Ascending aorta (tissue), 2 donors: ENCODE data around the gene GGNBP2. TPM values are rescaled to one million over a fixed set of nuclear protein-coding genes. Genes with fewer than 3 reads are reported as not detected.
A peak's percentile ranks its signal among the peaks of the same experiment; 100 is the strongest.

Experiments
- DNase-seq, 2 donors: peaks; one replicate each; pipeline ENCODE4 v3.0.0-alpha.2; 2019; ENCODE audit warnings: low spot score in 2 of 2
- H3K27ac ChIP-seq, 2 donors: fragments of 200-600 bp; sonication (generic); one replicate each; pipeline ENCODE4 v1.5.1; 2016 to 2017; ENCODE audit warnings: mild to moderate bottlenecking in 1 of 2
- H3K27me3 ChIP-seq: fragments of 200-600 bp; sonication (generic); one replicate; pipeline ENCODE4 v1.5.1; 2017
- H3K36me3 ChIP-seq, 2 donors: fragments of 200-600 bp; sonication (generic); one replicate each; pipeline ENCODE4 v1.5.1; 2016
- H3K4me1 ChIP-seq, 2 donors: fragments of 200-600 bp; sonication (generic); one replicate each; pipeline ENCODE4 v1.5.1; 2016 to 2017; ENCODE audit warnings: mild to moderate bottlenecking in 1 of 2
- H3K4me3 ChIP-seq, 2 donors: fragments of 200-600 bp; sonication (generic); one replicate each; pipeline ENCODE4 v1.5.1; 2016 to 2017; ENCODE audit warnings: mild to moderate bottlenecking in 1 of 2
- H3K9me3 ChIP-seq, 2 donors: fragments of 200-600 bp; sonication (generic); one replicate each; pipeline ENCODE4 v1.5.1; 2016
- intact Hi-C: fragments of 100-400 bp; cut with DNase I; formaldehyde crosslinking; loops from one replicate; pipeline ENCODE4 v1.15.1; 2023
- total RNA-seq: library from RNA; depleted of rRNA; stranded (reverse); fragments of >200 nt; gene quantifications from one replicate; pipeline ENCODE4 v1.1.0, GENCODE V29; 2016
- TF ChIP-seq, protein P1 (sequence below), 3 experiments: fragments of 200-600 bp in 2 of 3; fragments of 450-650 bp in 1 of 3; sonication (generic) in 2 of 3; IDR thresholded peaks; one replicate each; pipeline ENCODE4 v1.5.1; 2016 to 2019; ENCODE audit warnings: antibody characterized with exemption in 3 of 3, mild to moderate bottlenecking in 1 of 3, moderate library complexity in 1 of 3

GGNBP2 gene
- total RNA-seq, 1 donor from 2014 or later, result 26.5 TPM

GRCh38 chr17:36608280-36608679 lies 63.6 kb downstream of the GGNBP2 start:
- H3K4me1 ChIP-seq, result peaks cover 0 to 4% of the 10 kb centered on the region in 2 donors
- no peak overlapping the region for H3K27ac ChIP-seq
- H3K36me3 ChIP-seq, result no peaks in the 10 kb centered on the region
- DNase-seq, result no peak
- H3K9me3 ChIP-seq, result no peaks in the 10 kb centered on the region
- no peak overlapping the region for H3K4me3 ChIP-seq
- TF ChIP-seq, protein P1, sequence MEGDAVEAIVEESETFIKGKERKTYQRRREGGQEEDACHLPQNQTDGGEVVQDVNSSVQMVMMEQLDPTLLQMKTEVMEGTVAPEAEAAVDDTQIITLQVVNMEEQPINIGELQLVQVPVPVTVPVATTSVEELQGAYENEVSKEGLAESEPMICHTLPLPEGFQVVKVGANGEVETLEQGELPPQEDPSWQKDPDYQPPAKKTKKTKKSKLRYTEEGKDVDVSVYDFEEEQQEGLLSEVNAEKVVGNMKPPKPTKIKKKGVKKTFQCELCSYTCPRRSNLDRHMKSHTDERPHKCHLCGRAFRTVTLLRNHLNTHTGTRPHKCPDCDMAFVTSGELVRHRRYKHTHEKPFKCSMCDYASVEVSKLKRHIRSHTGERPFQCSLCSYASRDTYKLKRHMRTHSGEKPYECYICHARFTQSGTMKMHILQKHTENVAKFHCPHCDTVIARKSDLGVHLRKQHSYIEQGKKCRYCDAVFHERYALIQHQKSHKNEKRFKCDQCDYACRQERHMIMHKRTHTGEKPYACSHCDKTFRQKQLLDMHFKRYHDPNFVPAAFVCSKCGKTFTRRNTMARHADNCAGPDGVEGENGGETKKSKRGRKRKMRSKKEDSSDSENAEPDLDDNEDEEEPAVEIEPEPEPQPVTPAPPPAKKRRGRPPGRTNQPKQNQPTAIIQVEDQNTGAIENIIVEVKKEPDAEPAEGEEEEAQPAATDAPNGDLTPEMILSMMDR (IDR thresholded peaks at IDR 0.05), result no peak
- intact Hi-C loops, result no loop called here
- no peaks in the 10 kb centered on the region for H3K27me3 ChIP-seq

GRCh38 chr17:36608794-36609497 lies 64.2 kb downstream of the GGNBP2 start:
- no peak for DNase-seq
- TF ChIP-seq, protein P1 (IDR thresholded peaks at IDR 0.05), result peak; percentile 3 to 43 (median 20)
- intact Hi-C loops, result no loop called here
- Histone ChIP-seq H3K27ac (no peak overlapping the region), H3K36me3 (no peaks in the 10 kb centered on the region), H3K4me1 (peaks cover 0 to 3% of the 10 kb centered on the region in 2 donors), H3K27me3 (no peaks in the 10 kb centered on the region), H3K4me3 (no peak overlapping the region), H3K9me3 (no peaks in the 10 kb centered on the region)

DNA sequence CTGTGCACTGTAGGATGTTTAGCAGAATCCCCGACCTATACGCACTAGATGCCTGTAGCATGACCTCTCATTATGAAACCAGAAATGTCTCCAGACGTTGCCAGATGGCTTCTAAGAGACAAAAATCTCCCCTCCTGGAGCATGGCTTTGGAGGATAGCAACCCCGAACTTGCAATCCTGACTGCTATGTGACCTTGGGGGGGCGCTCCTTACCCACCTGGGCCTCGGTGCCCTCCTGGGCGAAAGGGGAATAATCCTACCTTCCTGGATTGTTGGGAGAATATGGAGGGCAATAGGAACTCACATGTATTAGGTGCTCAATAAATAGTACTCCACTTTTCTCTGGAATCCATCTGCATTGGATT lies 64.8 kb downstream of the GGNBP2 start:
- H3K9me3 ChIP-seq, result no peaks in the 10 kb centered on the region
- DNase-seq, result no peak
- H3K4me3 ChIP-seq, result no peak overlapping the region
- no peak overlapping the region for H3K27ac ChIP-seq
- H3K27me3 ChIP-seq, result no peaks in the 10 kb centered on the region
- intact Hi-C loops, result no loop called here
- TF ChIP-seq, protein P1 (IDR thresholded peaks at IDR 0.05), result no peak
- H3K36me3 ChIP-seq, result no peaks in the 10 kb centered on the region
- H3K4me1 ChIP-seq, result peaks cover 0 to 3% of the 10 kb centered on the region in 2 donors

DNA sequence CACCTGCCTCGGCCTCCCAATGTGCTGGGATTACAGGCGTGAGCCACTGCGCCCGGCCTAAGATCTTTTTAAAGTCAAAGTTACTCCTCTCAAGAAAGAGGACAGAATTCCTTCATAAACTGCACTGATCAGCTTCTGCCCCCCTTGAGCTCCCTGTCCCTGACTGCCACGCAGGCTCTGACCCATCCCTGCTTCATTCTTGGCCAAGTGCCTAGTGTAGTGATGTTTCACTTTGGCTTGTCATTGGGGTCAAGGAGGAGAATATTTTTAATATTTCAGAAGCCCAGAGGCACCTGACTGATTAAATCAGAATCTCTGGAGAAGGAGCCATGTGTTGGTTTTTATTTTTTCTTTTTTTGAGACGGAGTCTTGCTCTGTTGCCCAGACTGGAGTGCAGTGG lies 65.8 kb downstream of the GGNBP2 start:
- no peak overlapping the region for H3K27ac ChIP-seq

GRCh38 chr17:36611345-36612072 lies 66.8 kb downstream of the GGNBP2 start:
- peaks cover 0 to 3% of the 10 kb centered on the region in 2 donors for H3K4me1 ChIP-seq
- intact Hi-C loops, result no loop called here
- no peaks in the 10 kb centered on the region for H3K9me3 ChIP-seq
- no peaks in the 10 kb centered on the region for H3K27me3 ChIP-seq
- no peak overlapping the region for H3K27ac ChIP-seq
- no peaks in the 10 kb centered on the region for H3K36me3 ChIP-seq
- TF ChIP-seq, protein P1 (IDR thresholded peaks at IDR 0.05), result no peak
- DNase-seq, result no peak
- no peak overlapping the region for H3K4me3 ChIP-seq

More for the DNA sequence above, 65.8 kb downstream of the GGNBP2 start:
- TF ChIP-seq, protein P1 (IDR thresholded peaks at IDR 0.05), result no peak
- H3K9me3 ChIP-seq, result no peaks in the 10 kb centered on the region
- intact Hi-C loops, result no loop called here
- H3K4me3 ChIP-seq, result no peak overlapping the region
- no peaks in the 10 kb centered on the region for H3K36me3 ChIP-seq
- no peak for DNase-seq
- peaks cover 0 to 3% of the 10 kb centered on the region in 2 donors for H3K4me1 ChIP-seq
- H3K27me3 ChIP-seq, result no peaks in the 10 kb centered on the region
